ENCODE data around the gene NT5E.

- no peak for TF ChIP-seq CTCF (IDR thresholded peaks at IDR 0.05)
- TF ChIP-seq POLR2AphosphoS5 (IDR thresholded peaks at IDR 0.05): no peak
Observed at GRCh38 chr6:85458782-85459181, 8.9 kb downstream of the NT5E start.

All from prostate gland (tissue), 2 donors.